K562 (cell line): Measurements from ENCODE around the gene CH25H. TPM values are rescaled to one million over a fixed set of nuclear protein-coding genes. Genes with fewer than 3 reads are reported as not detected.
A peak's percentile ranks its signal among the peaks of the same experiment; 100 is the strongest.

Source experiments
- ATAC-seq: fragments of 200-7000 bp; cut with Tn5 transposase; 3 replicates; pipeline ENCODE4 v1.9.1; 2020; ENCODE audit warnings: moderate library complexity
- BruUV-seq: library from RNA; stranded (reverse); fragments of 400-500 nt; replicated peaks from 2 replicates; lab custom pipeline; 2021; lab: Mats Ljungman, UMichigan
- CTCF ChIA-PET: fragments of 300-600 bp; formaldehyde crosslinking; extraction: SDS; loops from one replicate; lab custom pipeline; 2021; ENCODE audit warnings: low intra/inter-chr PET ratio; lab: Yijun Ruan, JAX
- POLR2A ChIA-PET: fragments of 300-600, 350-650 bp; sonication (Branson Sonifier 250); formaldehyde crosslinking; extraction: SDS; loops from one replicate; lab custom pipeline; 2021; ENCODE audit warnings: antibody characterized with exemption, inconsistent platforms; lab: Yijun Ruan, JAX
- DNase-seq, 4 experiments: peaks; one replicate each; pipeline versions ENCODE4 v3.0.0 to v3.0.0-alpha.2; 2011 to 2018; ENCODE audit warnings: low spot score in 3 of 4, mixed read lengths in 3 of 4; ENCODE audit errors: extremely low read depth in 1 of 4
- FAIRE-seq: peaks from 2 replicates; lab custom pipeline; 2011; peaks lifted over from hg19 to GRCh38; lab: Jason Lieb, UNC
- H2AFZ ChIP-seq: 2 replicates; pipeline ENCODE4 v1.6.0; 2011; ENCODE audit warnings: low read depth, low read length, control low read depth, inconsistent platforms
- H3K27ac ChIP-seq: fragments of 200-600 bp; 3 replicates; pipeline ENCODE4 v1.8.0; 2011; ENCODE audit warnings: low read depth, mild to moderate bottlenecking, control low read depth, inconsistent platforms, low read length, moderate library complexity, mixed read lengths; ENCODE audit errors: extremely low read depth
- H3K27me3 ChIP-seq, 2 experiments: fragments of 300-600 bp in 1 of 2; 2 replicates in 1 of 2; 3 replicates in 1 of 2; pipeline versions ENCODE4 v1.6.0 to v1.8.0; 2011; ENCODE audit warnings: inconsistent platforms in 2 of 2, low read length in 2 of 2, mild to moderate bottlenecking in 1 of 2, mixed read lengths in 1 of 2, moderate library complexity in 1 of 2; ENCODE audit not compliant: control insufficient read depth in 2 of 2, insufficient read depth in 2 of 2
- H3K36me3 ChIP-seq: fragments of 300-600 bp; 3 replicates; pipeline ENCODE4 v1.8.0; 2011; ENCODE audit warnings: mild to moderate bottlenecking, low read length, inconsistent platforms; ENCODE audit not compliant: control insufficient read depth, insufficient read depth
- H3K4me1 ChIP-seq, 2 experiments: fragments of 200-600 bp in 1 of 2; replicated peaks in 1 of 2; 2 replicates in 1 of 2; 3 replicates in 1 of 2; pipeline versions ENCODE4 v1.5.1 to v1.8.0; 2011; ENCODE audit warnings: inconsistent platforms in 2 of 2, low read length in 2 of 2, mild to moderate bottlenecking in 1 of 2, mixed read lengths in 1 of 2, moderate library complexity in 1 of 2; ENCODE audit not compliant: control insufficient read depth in 2 of 2, insufficient read depth in 2 of 2
- H3K4me2 ChIP-seq: 2 replicates; pipeline ENCODE4 v1.6.1; 2011; ENCODE audit warnings: low read length, control low read depth, inconsistent platforms, mixed read lengths; ENCODE audit not compliant: insufficient read depth
- H3K4me3 ChIP-seq: fragments of 200-600 bp; sonication (generic), shearing (Covaris generic); 2 replicates; pipeline ENCODE4 v1.5.1; 2016; ENCODE audit warnings: control low read depth, inconsistent platforms
- H3K79me2 ChIP-seq: fragments of 200-600 bp; 3 replicates; pipeline ENCODE4 v1.8.0; 2011; ENCODE audit warnings: low read length, inconsistent platforms; ENCODE audit not compliant: control insufficient read depth, insufficient read depth
- H3K9ac ChIP-seq, 2 experiments: 2 replicates each; pipeline versions ENCODE4 v1.6.0 to v1.6.1; 2011; ENCODE audit warnings: low read depth in 2 of 2, low read length in 2 of 2, control low read depth in 1 of 2, inconsistent platforms in 1 of 2, mild to moderate bottlenecking in 1 of 2, mixed read lengths in 1 of 2; ENCODE audit not compliant: insufficient read depth in 1 of 2
- H3K9me1 ChIP-seq: one replicate; pipeline ENCODE4 v1.6.0; 2011; ENCODE audit warnings: inconsistent platforms, mild to moderate bottlenecking, low read length, moderate library complexity; ENCODE audit not compliant: control insufficient read depth, insufficient read depth
- H3K9me3 ChIP-seq: replicated peaks from 2 replicates; pipeline ENCODE4 v1.5.1; 2011; ENCODE audit warnings: low read depth, low read length, inconsistent platforms; ENCODE audit not compliant: control insufficient read depth, insufficient read depth
- H4K20me1 ChIP-seq: replicated peaks from 2 replicates; pipeline ENCODE4 v1.6.1; 2011; ENCODE audit warnings: low read length, inconsistent platforms, mixed read lengths; ENCODE audit not compliant: control insufficient read depth, insufficient read depth
- ETV5 ChIP-seq: sonication (generic); formaldehyde crosslinking; IDR thresholded peaks from 2 replicates; pipeline ENCODE4 v1.4.0; 2020; ENCODE audit warnings: low read depth, mild to moderate bottlenecking, missing genetic modification reagents
- HSF4 ChIP-seq: fragments of 250-450 bp; sonication (Bioruptor Pico); IDR thresholded peaks from 2 replicates; pipeline ENCODE4 v2.1.2; 2022; ENCODE audit warnings: mild to moderate bottlenecking, moderate library complexity, borderline replicate concordance
- KDM2B ChIP-seq: fragments of 250-450 bp; sonication (Bioruptor Pico); IDR thresholded peaks from 2 replicates; pipeline ENCODE4 v1.8.0; 2021; ENCODE audit warnings: mild to moderate bottlenecking, moderate library complexity
- NEUROD1 ChIP-seq: fragments of 150-350 bp; IDR thresholded peaks from 2 replicates; pipeline ENCODE4 v1.6.1; 2014; ENCODE audit warnings: borderline replicate concordance, low read length, low read depth; ENCODE audit not compliant: partially characterized antibody
- NFE2 ChIP-seq: IDR thresholded peaks from 2 replicates; pipeline ENCODE4 v1.6.1; 2014; ENCODE audit warnings: antibody characterized with exemption, low read depth
- NFIX ChIP-seq: fragments of 250-450 bp; sonication (Bioruptor Pico); IDR thresholded peaks from 2 replicates; pipeline ENCODE4 v1.4.0; 2020; ENCODE audit warnings: low read depth, mild to moderate bottlenecking, moderate library complexity
- RBFOX2 ChIP-seq: fragments of 200-400 bp; formaldehyde crosslinking; IDR thresholded peaks from 2 replicates; pipeline ENCODE4 v1.6.1; 2017; ENCODE audit warnings: low read depth, mild to moderate bottlenecking, low read length, moderate library complexity
- SIRT6 ChIP-seq: IDR thresholded peaks from one replicate; pipeline ENCODE4 v1.6.1; 2012; ENCODE audit warnings: low read depth, mild to moderate bottlenecking, control low read depth, inconsistent platforms, low read length, moderate library complexity
- SMAD2 ChIP-seq: fragments of 150-350 bp; IDR thresholded peaks from 2 replicates; pipeline ENCODE4 v1.6.1; 2014; ENCODE audit warnings: low read depth, mild to moderate bottlenecking, low read length
- STAG1 ChIP-seq: sonication (generic); formaldehyde crosslinking; IDR thresholded peaks from 2 replicates; pipeline ENCODE4 v1.5.0; 2020; ENCODE audit warnings: missing genetic modification reagents, borderline replicate concordance
- TAF9B ChIP-seq: fragments of 450-650 bp; IDR thresholded peaks from 2 replicates; pipeline ENCODE4 v1.6.1; 2018; ENCODE audit warnings: mild to moderate bottlenecking; ENCODE audit not compliant: partially characterized antibody
- TAL1 ChIP-seq: fragments of 450-650 bp; IDR thresholded peaks from 2 replicates; pipeline ENCODE4 v1.6.1; 2016; ENCODE audit warnings: mild to moderate bottlenecking
- ZNF589 ChIP-seq: fragments of 200-800 bp; sonication (Bioruptor generic); IDR thresholded peaks from 2 replicates; pipeline ENCODE4 v1.6.1; 2016; ENCODE audit warnings: low read depth, missing genetic modification characterization, missing compliant biosample characterization
- WGBS: fragments of 100-300 bp; shearing (Covaris generic); methylation state at CpG from one replicate; pipeline ENCODE4 v1.1.6; 2016; ENCODE audit warnings: low coverage, mixed read lengths; ENCODE audit not compliant: insufficient coverage; ENCODE audit errors: missing lambda C conversion rate; 5-methylcytosine and 5-hydroxymethylcytosine counted together
- in situ Hi-C: fragments of 300-500 bp; cut with MboI; formaldehyde crosslinking; loops from 4 replicates; pipeline ENCODE4 v1.15.0; 2018; ENCODE audit warnings: inconsistent platforms, mixed read lengths
- intact Hi-C: fragments of 100-400 bp; cut with micrococcal nuclease; formaldehyde crosslinking; loops from 2 replicates; pipeline ENCODE4 v1.14.2; 2022
- polyA plus RNA-seq, 8 experiments: library from polyadenylated mRNA; depleted of rRNA in 4 of 8; stranded (reverse) in 5 of 8; unstranded in 3 of 8; fragments of >200 nt; fragmentation: Nextera tagmentation in 2 of 8; fragmentation: Illumina TruSeq in 1 of 8; extraction: Ambion mirVana in 2 of 8; extraction: Trizol in 1 of 8; gene quantifications; 2 replicates each; pipeline versions ENCODE4 v1.2.1 to v1.2.3, GENCODE V29; 2011 to 2014; ENCODE audit warnings: inconsistent platforms in 1 of 8, missing spikeins in 1 of 8
- total RNA-seq, 7 experiments: library from RNA; depleted of rRNA in 6 of 7; stranded (reverse); fragments of >200 nt in 6 of 7; fragmentation: Illumina TruSeq in 2 of 7; extraction: Trizol in 2 of 7; gene quantifications; 2 replicates each; pipeline versions ENCODE4 v1.2.1 to v1.2.3, GENCODE V29; 2011 to 2021; ENCODE audit warnings: low replicate concordance in 1 of 7

CH25H gene
- total and polyA plus RNA-seq, 9 of the 15 experiments (the other 6 are each of a cell fraction or from before 2014, with no cell fraction given): not detected

DNA sequence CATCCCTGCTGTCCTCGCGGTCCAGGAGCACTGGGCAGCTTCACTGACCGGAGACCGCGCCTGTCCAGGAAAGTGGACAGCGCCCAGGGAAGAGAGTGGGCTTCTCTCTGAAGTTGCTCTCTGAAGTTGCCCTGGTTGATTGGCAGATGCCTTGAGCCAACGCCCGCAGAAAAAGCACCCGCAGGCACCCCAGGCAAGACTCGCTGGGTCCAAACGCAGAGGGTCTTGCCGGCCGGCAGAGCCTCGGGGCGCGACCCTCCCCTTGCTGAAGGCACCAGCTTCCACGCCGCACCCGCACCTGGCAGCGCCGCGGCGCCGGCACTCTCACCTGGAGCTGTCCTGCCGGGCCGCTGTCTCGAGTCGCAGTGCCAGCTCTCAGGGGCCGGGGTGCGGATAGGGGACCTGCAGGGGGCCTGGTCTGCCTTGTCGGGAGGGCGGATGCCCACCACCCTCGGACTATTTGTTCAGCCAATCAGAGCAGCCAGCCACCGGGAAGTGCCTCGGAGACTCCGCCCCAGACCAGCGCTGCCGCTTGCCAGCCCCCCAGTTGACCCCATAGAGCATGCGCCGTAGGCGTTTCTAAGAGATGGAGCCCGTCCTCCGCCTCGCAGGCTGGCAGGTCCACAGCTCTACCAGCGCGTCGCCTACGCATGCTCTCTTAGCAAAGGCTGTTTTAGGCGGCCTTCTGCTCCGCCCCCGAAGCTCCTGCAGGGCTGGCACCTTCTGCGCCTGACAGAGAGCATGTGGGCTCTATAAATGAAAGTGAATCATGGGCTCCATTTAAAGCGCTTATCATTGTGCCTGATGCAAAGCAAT is 44.5 kb upstream of the CH25H start, which contains the start of gene LIPA:
Gene LIPA, minus strand, starts transcription at position 367 of the 816 bp plus-strand sequence. CDS start 4,127 bp downstream, outside the sequence.
- Histone ChIP-seq H3K4me1 (peaks cover 0 to 6% of the 10 kb centered on the region in 2 experiments; a peak in 2 of 5 replicates), H3K9ac (no peak within 1 kb of the TSS), H3K9me3 (no peaks in the 10 kb centered on the region), H3K4me3 (no peak within 1 kb of the TSS), H3K36me3 (no peaks in the 10 kb centered on the region), H3K27me3 (no peaks in the 10 kb centered on the region), H2AFZ (no peak within 1 kb of the TSS), H4K20me1 (no peaks in the 10 kb centered on the region), H3K4me2 (no peak within 1 kb of the TSS), H3K27ac (no peak within 1 kb of the TSS), H3K79me2 (no peaks in the 10 kb centered on the region), H3K9me1 (no peaks in the 10 kb centered on the region)
- no peak for TF ChIP-seq RBFOX2
- in situ Hi-C loops (no loop called here), intact Hi-C loops (no loop called here)
- CTCF ChIA-PET: no interaction called here
- DNase-seq (peak in 1 of 4 experiments; percentile 1), FAIRE-seq (no peak), ATAC-seq (no peak)
- WGBS: 29% methylated on average over 40 of the region's 53 CpGs
- POLR2A ChIA-PET: no interaction called here
- no TSS peak for BruUV-seq

- ChIA-PET CTCF (no interaction called here), POLR2A (no interaction called here)
- Histone ChIP-seq H3K79me2 (no peaks in the 10 kb centered on the region), H2AFZ (no peak overlapping the region), H3K36me3 (no peaks in the 10 kb centered on the region), H4K20me1 (no peaks in the 10 kb centered on the region), H3K9me3 (no peaks in the 10 kb centered on the region), H3K4me1 (peaks cover 0 to 6% of the 10 kb centered on the region in 2 experiments; a peak in 2 of 5 replicates), H3K4me3 (no peak overlapping the region), H3K9ac (no peak overlapping the region), H3K4me2 (no peak overlapping the region), H3K27ac (no peak overlapping the region), H3K9me1 (no peaks in the 10 kb centered on the region), H3K27me3 (no peaks in the 10 kb centered on the region)
- no TSS peak for BruUV-seq
- ATAC-seq (no peak), FAIRE-seq (no peak), DNase-seq (no peak)
- no peak for TF ChIP-seq KDM2B (CRISPR knock-in tag)
- TF ChIP-seq NFE2: no peak
- no peak for TF ChIP-seq SMAD2
- TF ChIP-seq STAG1: no peak
- no peak for TF ChIP-seq NEUROD1
- TF ChIP-seq HSF4 (CRISPR knock-in tag): no peak
- TF ChIP-seq TAL1: no peak
- TF ChIP-seq TAF9B: no peak
- no peak for TF ChIP-seq SIRT6
- no peak for TF ChIP-seq ETV5 (CRISPR knock-in tag)
- TF ChIP-seq ZNF589 (CRISPR knock-in tag): no peak
- no peak for TF ChIP-seq NFIX (CRISPR knock-in tag)
- WGBS: 26% methylated on average over 10 of the region's 13 CpGs
- in situ Hi-C loops: no loop called here
- intact Hi-C loops: no loop called here
Measured at GRCh38 chr10:89250865-89251408, 43.8 kb upstream of the CH25H start.
